Measurements from ENCODE around the gene HLA-DPA1.

Gene HLA-DPA1

GRCh38 chr6:33073431-33073871 lies at the start of gene HLA-DPA1:
Gene HLA-DPA1 (minus strand): TSS chr6:33073649.
- Mint-ChIP-seq H3K27ac (peak within 1 kb of the TSS; percentile 99), H3K4me1 (peaks cover 45% of the 10 kb centered on the region), H3K4me3 (peak within 1 kb of the TSS; percentile 99), H3K27me3 (no peaks in the 10 kb centered on the region), H3K9me3 (no peaks in the 10 kb centered on the region), H3K36me3 (peaks cover 51% of the 10 kb centered on the region)
- ATAC-seq (ENCODE audit: low read depth): peak; percentile 68
- DNase-seq (ENCODE audit: low spot score in 2 of 2): peak; percentile 69 to 84

- H3K36me3 Mint-ChIP-seq: peaks cover 8% of the 10 kb centered on the region
- H3K27ac Mint-ChIP-seq: no peak overlapping the region
- peaks cover 8% of the 10 kb centered on the region for H3K4me1 Mint-ChIP-seq
- H3K9me3 Mint-ChIP-seq: peaks cover 7% of the 10 kb centered on the region
- peaks cover 1% of the 10 kb centered on the region for H3K27me3 Mint-ChIP-seq
- H3K4me3 Mint-ChIP-seq: no peak overlapping the region
- no peak for ATAC-seq (ENCODE audit: low read depth)
- no peak for DNase-seq (ENCODE audit: low spot score in 2 of 2)
Measured at GRCh38 chr6:33123181-33123580, 49.7 kb upstream of the HLA-DPA1 start.

- H3K36me3 Mint-ChIP-seq: peaks cover 8% of the 10 kb centered on the region
- ATAC-seq (ENCODE audit: low read depth): no peak
Measured at GRCh38 chr6:33120001-33120400, 46.6 kb upstream of the HLA-DPA1 start.

GRCh38 chr6:33118525-33119123 lies 45.2 kb upstream of the HLA-DPA1 start:
- no peak overlapping the region for H3K27ac Mint-ChIP-seq
- peaks cover 40% of the 10 kb centered on the region for H3K4me1 Mint-ChIP-seq
- peaks cover 11% of the 10 kb centered on the region for H3K27me3 Mint-ChIP-seq

More at GRCh38 chr6:33120001-33120400, 46.6 kb upstream of the HLA-DPA1 start:
- Mint-ChIP-seq H3K27me3 (peaks cover 12% of the 10 kb centered on the region), H3K4me3 (no peak overlapping the region), H3K4me1 (peaks cover 29% of the 10 kb centered on the region), H3K9me3 (peaks cover 7% of the 10 kb centered on the region), H3K27ac (no peak overlapping the region)
- no peak for DNase-seq (ENCODE audit: low spot score in 2 of 2)

GRCh38 chr6:33117811-33118277 lies 44.4 kb upstream of the HLA-DPA1 start:
- peaks cover 48% of the 10 kb centered on the region for H3K4me1 Mint-ChIP-seq
- H3K36me3 Mint-ChIP-seq: no peaks in the 10 kb centered on the region
- ATAC-seq (ENCODE audit: low read depth) (no peak), DNase-seq (ENCODE audit: low spot score in 2 of 2) (no peak)
- H3K4me3 Mint-ChIP-seq: peak overlapping the region; percentile 37
- H3K9me3 Mint-ChIP-seq: no peaks in the 10 kb centered on the region
- peaks cover 11% of the 10 kb centered on the region for H3K27me3 Mint-ChIP-seq
- no peak overlapping the region for H3K27ac Mint-ChIP-seq

More at GRCh38 chr6:33118525-33119123, 45.2 kb upstream of the HLA-DPA1 start:
- H3K4me3 Mint-ChIP-seq: no peak overlapping the region
- H3K9me3 Mint-ChIP-seq: peaks cover 3% of the 10 kb centered on the region
- ATAC-seq (ENCODE audit: low read depth): peak; percentile 43
- peak in 1 of 2 donors; percentile 66 for DNase-seq (ENCODE audit: low spot score in 2 of 2)
- peaks cover 4% of the 10 kb centered on the region for H3K36me3 Mint-ChIP-seq

- DNase-seq (ENCODE audit: low spot score in 2 of 2) (peak in 1 of 2 donors; percentile 15), ATAC-seq (ENCODE audit: low read depth) (no peak)
- Mint-ChIP-seq H3K9me3 (no peaks in the 10 kb centered on the region), H3K4me3 (peak overlapping the region; percentile 37), H3K36me3 (no peaks in the 10 kb centered on the region), H3K4me1 (peaks cover 55% of the 10 kb centered on the region), H3K27me3 (peaks cover 11% of the 10 kb centered on the region), H3K27ac (peak overlapping the region; percentile 48)
Measured at GRCh38 chr6:33116841-33117711, 43.6 kb upstream of the HLA-DPA1 start.

- H3K4me1 Mint-ChIP-seq: peaks cover 57% of the 10 kb centered on the region
- no peak for ATAC-seq (ENCODE audit: low read depth)
- H3K9me3 Mint-ChIP-seq: no peaks in the 10 kb centered on the region
- H3K4me3 Mint-ChIP-seq: peak overlapping the region; percentile 37
- H3K27ac Mint-ChIP-seq: no peak overlapping the region
- no peak for DNase-seq (ENCODE audit: low spot score in 2 of 2)
- H3K27me3 Mint-ChIP-seq: peaks cover 11% of the 10 kb centered on the region
- no peaks in the 10 kb centered on the region for H3K36me3 Mint-ChIP-seq
Measured at GRCh38 chr6:33116417-33116816, 43.0 kb upstream of the HLA-DPA1 start.

- Mint-ChIP-seq H3K27me3 (peaks cover 11% of the 10 kb centered on the region), H3K9me3 (no peaks in the 10 kb centered on the region), H3K27ac (peak overlapping the region; percentile 58), H3K4me3 (peak overlapping the region; percentile 57), H3K4me1 (peaks cover 60% of the 10 kb centered on the region), H3K36me3 (no peaks in the 10 kb centered on the region)
- DNase-seq (ENCODE audit: low spot score in 2 of 2) (no peak), ATAC-seq (ENCODE audit: low read depth) (peak; percentile 33)
Measured at GRCh38 chr6:33114406-33114805, 41.0 kb upstream of the HLA-DPA1 start.

- no peaks in the 10 kb centered on the region for H3K9me3 Mint-ChIP-seq
- DNase-seq (ENCODE audit: low spot score in 2 of 2) (no peak), ATAC-seq (ENCODE audit: low read depth) (no peak)
- H3K4me1 Mint-ChIP-seq: peaks cover 60% of the 10 kb centered on the region
- peak overlapping the region; percentile 58 for H3K27ac Mint-ChIP-seq
- H3K36me3 Mint-ChIP-seq: no peaks in the 10 kb centered on the region
- peaks cover 11% of the 10 kb centered on the region for H3K27me3 Mint-ChIP-seq
- H3K4me3 Mint-ChIP-seq: peak overlapping the region; percentile 67
Measured at GRCh38 chr6:33113755-33114154, 40.3 kb upstream of the HLA-DPA1 start.

- Mint-ChIP-seq H3K36me3 (no peaks in the 10 kb centered on the region), H3K9me3 (no peaks in the 10 kb centered on the region), H3K27ac (peak overlapping the region; percentile 73), H3K27me3 (peaks cover 5% of the 10 kb centered on the region), H3K4me3 (peak overlapping the region; percentile 71), H3K4me1 (peaks cover 50% of the 10 kb centered on the region)
- peak; percentile 91 for ATAC-seq (ENCODE audit: low read depth)
- peak in 1 of 2 donors; percentile 49 for DNase-seq (ENCODE audit: low spot score in 2 of 2)
Measured at GRCh38 chr6:33112148-33112547, 38.7 kb upstream of the HLA-DPA1 start.

- Mint-ChIP-seq H3K4me1 (peaks cover 29% of the 10 kb centered on the region), H3K4me3 (no peak overlapping the region), H3K36me3 (peaks cover 4% of the 10 kb centered on the region), H3K9me3 (peaks cover 10% of the 10 kb centered on the region), H3K27me3 (peaks cover 10% of the 10 kb centered on the region), H3K27ac (no peak overlapping the region)
- DNase-seq (ENCODE audit: low spot score in 2 of 2) (no peak), ATAC-seq (ENCODE audit: low read depth) (no peak)
Measured at GRCh38 chr6:33108307-33108706, 34.9 kb upstream of the HLA-DPA1 start.

GRCh38 chr6:33107641-33108040 lies 34.2 kb upstream of the HLA-DPA1 start:
- no peak for DNase-seq (ENCODE audit: low spot score in 2 of 2)
- ATAC-seq (ENCODE audit: low read depth): no peak
- H3K27me3 Mint-ChIP-seq: peaks cover 10% of the 10 kb centered on the region
- peaks cover 22% of the 10 kb centered on the region for H3K4me1 Mint-ChIP-seq
- peaks cover 4% of the 10 kb centered on the region for H3K36me3 Mint-ChIP-seq
- H3K4me3 Mint-ChIP-seq: no peak overlapping the region
- H3K27ac Mint-ChIP-seq: no peak overlapping the region
- peaks cover 10% of the 10 kb centered on the region for H3K9me3 Mint-ChIP-seq

GRCh38 chr6:33105916-33106871 lies 32.7 kb upstream of the HLA-DPA1 start:
- ATAC-seq (ENCODE audit: low read depth): no peak
- no peak overlapping the region for H3K27ac Mint-ChIP-seq
- H3K4me1 Mint-ChIP-seq: peaks cover 15% of the 10 kb centered on the region
- peaks cover 18% of the 10 kb centered on the region for H3K9me3 Mint-ChIP-seq
- H3K4me3 Mint-ChIP-seq: no peak overlapping the region
- peaks cover 7% of the 10 kb centered on the region for H3K36me3 Mint-ChIP-seq
- DNase-seq (ENCODE audit: low spot score in 2 of 2): peak in 1 of 2 donors; percentile 4
- H3K27me3 Mint-ChIP-seq: peaks cover 10% of the 10 kb centered on the region
